HG03565 (cell line): ENCODE data around the gene EDA2R.

ENCODE experiments used
- ATAC-seq: cut with Tn5 transposase; IDR thresholded peaks from one replicate; pipeline ENCODE4 v1.9.1; 2021; ENCODE audit warnings: mild to moderate bottlenecking, moderate library complexity; ENCODE audit not compliant: unreplicated experiment

EDA2R gene

GRCh38 chrX:66547847-66548369 lies 91.0 kb downstream of the EDA2R start:
- no peak for ATAC-seq
